ENCODE measurements around the gene PDPK1. TPM values are rescaled to one million over a fixed set of nuclear protein-coding genes. Genes with fewer than 3 reads are reported as not detected.

PDPK1 gene
- total RNA-seq, 4 donors from 2014 or later: 24.5 to 42.4 (median 34.7) TPM

DNA sequence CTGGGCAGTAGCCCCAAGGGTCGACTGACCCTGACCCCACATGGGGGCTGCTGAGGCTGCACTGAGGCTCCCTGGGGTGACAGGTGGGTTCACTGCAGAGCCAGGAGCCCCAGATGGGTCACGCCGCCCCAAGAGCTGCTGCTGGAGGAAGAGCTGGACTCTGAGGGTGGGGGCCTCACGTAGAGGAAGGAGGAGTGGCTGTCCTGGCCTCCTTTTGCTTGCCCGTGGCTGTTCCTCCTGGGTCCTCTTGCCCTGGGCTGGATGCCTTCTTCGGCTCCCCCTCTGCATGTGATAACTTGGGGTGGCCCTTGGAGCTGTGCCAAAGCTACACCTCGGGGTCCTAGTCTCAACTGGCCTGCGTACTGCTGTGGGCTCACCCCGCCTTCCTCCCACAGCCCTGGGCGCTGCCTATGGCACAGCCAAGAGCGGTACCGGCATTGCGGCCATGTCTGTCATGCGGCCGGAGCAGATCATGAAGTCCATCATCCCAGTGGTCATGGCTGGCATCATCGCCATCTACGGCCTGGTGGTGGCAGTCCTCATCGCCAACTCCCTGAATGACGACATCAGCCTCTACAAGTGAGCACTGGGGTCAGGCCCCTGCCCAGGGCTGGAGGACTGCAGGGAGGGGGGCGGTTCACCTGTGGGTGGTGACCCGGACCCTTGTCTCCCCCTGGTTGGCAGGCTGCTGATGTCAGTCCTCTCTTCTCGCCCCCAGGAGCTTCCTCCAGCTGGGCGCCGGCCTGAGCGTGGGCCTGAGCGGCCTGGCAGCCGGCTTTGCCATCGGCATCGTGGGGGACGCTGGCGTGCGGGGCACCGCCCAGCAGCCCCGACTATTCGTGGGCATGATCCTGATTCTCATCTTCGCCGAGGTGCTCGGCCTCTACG is 18.8 kb upstream of the PDPK1 start:
- DNase-seq: no peak
- peak overlapping the region; percentile 98 to 100 (median 98) for H3K27ac ChIP-seq
- H3K4me1 ChIP-seq: peaks cover 58 to 63% of the 10 kb centered on the region in 2 donors
- ATAC-seq: no peak
- H3K36me3 ChIP-seq: peaks cover 0 to 6% of the 10 kb centered on the region in 2 donors
- in situ Hi-C loops (cut with MboI; ENCODE audit: low sequenced_read_pairs in 4 of 4): no loop called here
- H3K27me3 ChIP-seq: no peaks in the 10 kb centered on the region
- H3K4me3 ChIP-seq: peak overlapping the region; percentile 37 to 66 (median 54)
- TF ChIP-seq, protein P1, sequence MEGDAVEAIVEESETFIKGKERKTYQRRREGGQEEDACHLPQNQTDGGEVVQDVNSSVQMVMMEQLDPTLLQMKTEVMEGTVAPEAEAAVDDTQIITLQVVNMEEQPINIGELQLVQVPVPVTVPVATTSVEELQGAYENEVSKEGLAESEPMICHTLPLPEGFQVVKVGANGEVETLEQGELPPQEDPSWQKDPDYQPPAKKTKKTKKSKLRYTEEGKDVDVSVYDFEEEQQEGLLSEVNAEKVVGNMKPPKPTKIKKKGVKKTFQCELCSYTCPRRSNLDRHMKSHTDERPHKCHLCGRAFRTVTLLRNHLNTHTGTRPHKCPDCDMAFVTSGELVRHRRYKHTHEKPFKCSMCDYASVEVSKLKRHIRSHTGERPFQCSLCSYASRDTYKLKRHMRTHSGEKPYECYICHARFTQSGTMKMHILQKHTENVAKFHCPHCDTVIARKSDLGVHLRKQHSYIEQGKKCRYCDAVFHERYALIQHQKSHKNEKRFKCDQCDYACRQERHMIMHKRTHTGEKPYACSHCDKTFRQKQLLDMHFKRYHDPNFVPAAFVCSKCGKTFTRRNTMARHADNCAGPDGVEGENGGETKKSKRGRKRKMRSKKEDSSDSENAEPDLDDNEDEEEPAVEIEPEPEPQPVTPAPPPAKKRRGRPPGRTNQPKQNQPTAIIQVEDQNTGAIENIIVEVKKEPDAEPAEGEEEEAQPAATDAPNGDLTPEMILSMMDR (IDR thresholded peaks at IDR 0.05 in 4 of 5, conservative IDR thresholded peaks at IDR 0.05 in 1 of 5): no peak
- TF ChIP-seq POLR2A (IDR thresholded peaks at IDR 0.05): no peak
- H3K9me3 ChIP-seq: no peaks in the 10 kb centered on the region
- intact Hi-C loops (cut with DNase I; ENCODE audit: low total_unique reads): loop anchor here (10.0 kb wide), 1 partner anchor 254 kb away; the partner anchor contains the start of gene RNPS1

DNA sequence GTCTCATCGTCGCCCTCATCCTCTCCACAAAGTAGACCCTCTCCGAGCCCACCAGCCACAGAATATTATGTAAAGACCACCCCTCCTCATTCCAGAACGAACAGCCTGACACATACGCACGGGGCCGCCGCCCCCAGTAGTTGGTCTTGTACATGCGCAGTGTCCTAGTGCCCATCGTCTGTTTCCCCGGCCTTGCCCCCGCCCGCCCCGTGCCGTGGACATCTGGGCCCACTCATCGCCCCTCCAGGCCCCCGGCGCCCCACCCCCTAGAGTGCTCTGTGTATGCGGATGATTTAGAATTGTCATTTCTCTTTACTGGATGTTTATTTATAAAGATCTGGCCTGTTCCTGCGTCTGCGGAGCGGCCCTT is 18.1 kb upstream of the PDPK1 start:
- Histone ChIP-seq H3K27ac (peak overlapping the region; percentile 98 to 100 (median 98)), H3K36me3 (peaks cover 0 to 8% of the 10 kb centered on the region in 2 donors), H3K4me1 (peaks cover 58 to 62% of the 10 kb centered on the region in 2 donors), H3K4me3 (peak overlapping the region; percentile 37 to 66 (median 54)), H3K27me3 (no peaks in the 10 kb centered on the region), H3K9me3 (no peaks in the 10 kb centered on the region)
- intact Hi-C loops (cut with DNase I; ENCODE audit: low total_unique reads) (loop anchor here (1.0 to 10.0 kb wide), 2 partner anchors 13 to 255 kb away; partner anchors contain the start of gene RNPS1), in situ Hi-C loops (cut with MboI; ENCODE audit: low sequenced_read_pairs in 4 of 4) (no loop called here)
- ATAC-seq: no peak
- TF ChIP-seq POLR2A (IDR thresholded peaks at IDR 0.05): no peak
- TF ChIP-seq, protein P1 (IDR thresholded peaks at IDR 0.05 in 4 of 5, conservative IDR thresholded peaks at IDR 0.05 in 1 of 5): no peak
- DNase-seq: no peak

DNA sequence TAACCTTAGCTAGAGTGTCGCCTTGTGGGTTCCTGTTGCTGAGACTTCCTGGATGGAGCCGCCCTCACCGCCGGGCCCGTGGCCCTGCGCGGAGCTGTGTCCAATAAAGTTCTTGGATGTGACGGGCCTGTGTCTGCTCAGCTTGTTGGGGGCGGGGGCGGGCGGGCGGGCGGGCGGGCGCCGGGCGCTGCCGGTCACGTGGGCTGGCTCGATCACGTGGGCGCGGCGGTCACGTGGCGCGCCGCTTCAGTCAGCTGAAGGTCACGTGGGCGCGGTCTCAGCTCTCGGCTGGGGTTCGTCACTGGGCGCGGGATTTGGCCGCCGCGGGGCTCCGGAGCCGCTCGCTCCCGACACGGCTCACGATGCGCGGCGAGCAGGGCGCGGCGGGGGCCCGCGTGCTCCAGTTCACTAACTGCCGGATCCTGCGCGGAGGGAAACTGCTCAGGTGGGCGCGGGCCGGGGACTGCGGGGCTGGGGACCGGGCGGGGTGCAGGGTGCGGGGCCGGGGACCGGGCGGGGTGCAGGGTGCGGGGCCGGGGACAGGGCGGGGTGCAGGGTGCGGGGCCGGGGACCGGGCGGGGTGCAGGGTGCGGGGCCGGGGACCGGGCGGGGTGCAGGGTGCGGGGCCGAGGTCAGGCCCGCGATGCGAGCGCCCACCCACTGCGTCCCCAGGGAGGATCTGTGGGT is 17.6 kb upstream of the PDPK1 start, which contains the start of gene AMDHD2:
Gene AMDHD2, plus strand, starts transcription at position 275 of the 687 bp plus-strand sequence. Its CDS starts 88 bp downstream, at position 363.
- ATAC-seq: peak; percentile 71 to 73
- no peaks in the 10 kb centered on the region for H3K9me3 ChIP-seq
- DNase-seq: peak; percentile 86 to 87
- intact Hi-C loops (cut with DNase I; ENCODE audit: low total_unique reads): loop anchor here (1.0 kb wide), 1 partner anchor 12 kb away; no protein-coding TSS in a partner anchor
- H3K27ac ChIP-seq: peak within 1 kb of the TSS; percentile 98 to 100 (median 98)
- in situ Hi-C loops (cut with MboI; ENCODE audit: low sequenced_read_pairs in 4 of 4): no loop called here
- H3K4me3 ChIP-seq: peak within 1 kb of the TSS; percentile 54 to 77 (median 60)
- H3K4me1 ChIP-seq: peaks cover 54 to 56% of the 10 kb centered on the region in 2 donors
- no peaks in the 10 kb centered on the region for H3K27me3 ChIP-seq
- TF ChIP-seq, protein P1 (IDR thresholded peaks at IDR 0.05 in 4 of 5, conservative IDR thresholded peaks at IDR 0.05 in 1 of 5): peak in 1 of 5 experiments; percentile 12
- peak; percentile 57 to 60 for TF ChIP-seq POLR2A (IDR thresholded peaks at IDR 0.05)
- peaks cover 0 to 8% of the 10 kb centered on the region in 2 donors for H3K36me3 ChIP-seq

DNA sequence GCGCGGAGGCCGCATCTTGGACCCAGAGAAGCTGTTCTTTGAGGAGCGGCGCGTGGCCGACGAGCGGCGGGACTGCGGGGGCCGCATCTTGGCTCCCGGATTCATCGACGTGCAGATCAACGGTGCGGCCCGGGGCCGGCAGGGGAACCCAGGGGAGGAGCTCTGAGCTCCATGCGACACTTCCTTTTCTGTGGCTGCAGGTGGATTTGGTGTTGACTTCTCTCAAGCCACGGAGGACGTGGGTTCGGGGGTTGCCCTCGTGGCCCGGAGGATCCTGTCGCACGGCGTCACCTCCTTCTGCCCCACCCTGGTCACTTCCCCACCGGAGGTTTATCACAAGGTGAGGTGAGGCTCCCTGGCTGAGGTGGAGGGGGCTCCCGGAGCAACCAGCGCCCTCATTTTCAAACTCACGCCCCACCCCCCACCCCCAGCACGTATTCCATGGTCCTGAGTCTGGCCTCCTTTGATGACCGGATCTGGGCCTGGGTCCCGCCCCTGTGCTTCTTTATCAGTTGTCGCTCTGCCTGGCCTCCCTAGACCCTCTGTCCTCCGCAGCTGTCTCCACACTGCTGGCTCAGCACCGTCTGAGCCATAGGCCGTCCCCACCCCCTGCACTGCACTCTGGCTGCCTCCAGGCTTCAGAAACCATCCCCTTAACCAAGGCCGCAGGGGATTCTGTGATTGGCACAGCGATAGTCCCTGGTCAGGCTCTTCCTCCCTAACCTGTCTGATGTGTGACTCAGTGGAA is 16.9 kb upstream of the PDPK1 start:
- Histone ChIP-seq H3K27ac (peak overlapping the region; percentile 98 to 100 (median 98)), H3K9me3 (no peaks in the 10 kb centered on the region), H3K27me3 (no peaks in the 10 kb centered on the region), H3K36me3 (peaks cover 0 to 8% of the 10 kb centered on the region in 2 donors), H3K4me1 (peaks cover 47 to 49% of the 10 kb centered on the region in 2 donors), H3K4me3 (peak overlapping the region; percentile 54 to 77 (median 60))
- no peak for DNase-seq
- intact Hi-C loops (cut with DNase I; ENCODE audit: low total_unique reads): loop anchor here (1.0 kb wide), 1 partner anchor 11 kb away; no protein-coding TSS in a partner anchor
- no peak for ATAC-seq
- no peak for TF ChIP-seq POLR2A (IDR thresholded peaks at IDR 0.05)
- TF ChIP-seq, protein P1 (IDR thresholded peaks at IDR 0.05 in 4 of 5, conservative IDR thresholded peaks at IDR 0.05 in 1 of 5): no peak
- in situ Hi-C loops (cut with MboI; ENCODE audit: low sequenced_read_pairs in 4 of 4): no loop called here

All from gastrocnemius medialis (tissue), 4 donors.